ENCODE results near the gene PLD3.

GRCh38 chr19:40342644-40343311, 5.7 kb upstream of the PLD3 start:
- no peak for TF ChIP-seq EZH2 (IDR thresholded peaks at IDR 0.05; ENCODE audit: insufficient read depth, poor library complexity, severe bottlenecking)
- TF ChIP-seq EZH2phosphoT487 (IDR thresholded peaks at IDR 0.05; ENCODE audit: insufficient read depth, low read depth) = no peak
